Epithelial cell of prostate (primary cell): Measurements from ENCODE around the gene LAMA2.

ENCODE experiments used
- DNase-seq: peaks from one replicate; pipeline ENCODE4 v3.0.0-alpha.2; 2011; ENCODE audit warnings: low read depth, low spot score
- H3K27ac ChIP-seq: fragments of 450-650 bp; 2 replicates; pipeline ENCODE4 v1.5.1; 2017; ENCODE audit warnings: mild to moderate bottlenecking

LAMA2 gene

DNA sequence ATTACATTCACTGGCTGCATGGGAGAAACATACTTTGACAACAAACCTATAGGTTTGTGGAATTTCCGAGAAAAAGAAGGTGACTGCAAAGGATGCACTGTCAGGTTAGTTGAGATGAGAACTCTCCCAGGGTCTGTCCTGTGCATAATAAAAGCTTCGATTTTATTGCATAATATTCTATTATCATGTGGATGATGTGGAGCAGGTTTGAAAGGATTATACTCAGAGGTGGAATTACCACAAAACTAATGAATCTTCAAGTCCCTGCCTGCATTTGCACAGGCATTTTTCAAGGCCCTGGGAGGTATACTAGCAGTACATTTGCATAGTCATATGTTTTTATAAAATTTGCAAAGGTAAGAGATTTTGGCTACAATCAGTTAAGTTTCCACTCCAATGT is 577.3 kb downstream of the LAMA2 start:
- H3K27ac ChIP-seq, result no peak overlapping the region
- DNase-seq, result no peak

DNA sequence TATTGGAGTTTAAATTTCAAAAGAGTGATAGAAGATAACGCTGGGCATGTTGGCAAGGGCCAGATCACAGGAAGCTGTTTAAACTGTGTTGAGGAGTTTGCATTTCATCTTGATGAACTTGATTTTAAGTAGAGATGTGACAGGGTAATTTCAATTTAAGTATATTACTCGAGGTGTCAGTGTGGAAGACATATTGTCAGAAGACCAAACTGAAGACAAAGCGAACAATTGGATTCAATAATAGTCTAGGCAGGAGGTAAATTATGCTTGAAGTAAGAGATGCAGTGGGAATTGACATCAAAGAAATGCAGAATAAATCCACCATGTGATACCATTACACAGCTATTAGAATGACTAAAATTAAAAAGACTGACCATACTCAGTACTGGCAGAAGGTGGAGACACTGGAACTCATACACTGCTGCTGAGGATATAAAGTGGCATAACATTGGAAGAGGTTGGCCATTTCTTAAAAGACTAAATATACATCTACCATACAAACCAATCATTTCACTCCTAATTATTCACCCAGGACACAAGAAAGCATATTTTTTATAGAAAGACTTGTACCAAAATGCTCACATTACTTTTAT is 586.2 kb downstream of the LAMA2 start:
- DNase-seq, result no peak
- no peak overlapping the region for H3K27ac ChIP-seq

DNA sequence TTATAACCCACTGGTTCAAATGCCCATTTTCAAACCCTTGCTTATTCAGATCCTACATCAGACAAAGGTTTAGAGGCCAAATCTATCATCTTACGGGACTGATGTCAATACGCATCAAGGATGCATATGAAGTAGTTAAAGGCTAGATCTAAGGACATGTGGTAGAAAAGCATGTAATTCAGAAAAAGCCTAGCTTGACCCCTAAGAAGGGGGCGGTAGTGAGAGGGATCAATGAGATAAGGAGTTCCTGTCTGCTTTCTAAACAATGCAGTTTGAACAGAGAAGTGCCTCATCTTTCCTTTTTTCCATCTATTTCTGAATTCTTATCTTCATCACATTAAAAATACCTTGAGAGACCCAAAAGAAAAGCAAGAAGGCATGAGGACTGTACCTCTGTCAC is 589.3 kb downstream of the LAMA2 start:
- DNase-seq, result no peak
- no peak overlapping the region for H3K27ac ChIP-seq

- no peak overlapping the region for H3K27ac ChIP-seq
- no peak for DNase-seq
Measured at GRCh38 chr6:129473546-129473945, 590.6 kb downstream of the LAMA2 start.

- no peak for DNase-seq
- no peak overlapping the region for H3K27ac ChIP-seq
Measured at GRCh38 chr6:129475477-129476247, 592.7 kb downstream of the LAMA2 start.

DNA sequence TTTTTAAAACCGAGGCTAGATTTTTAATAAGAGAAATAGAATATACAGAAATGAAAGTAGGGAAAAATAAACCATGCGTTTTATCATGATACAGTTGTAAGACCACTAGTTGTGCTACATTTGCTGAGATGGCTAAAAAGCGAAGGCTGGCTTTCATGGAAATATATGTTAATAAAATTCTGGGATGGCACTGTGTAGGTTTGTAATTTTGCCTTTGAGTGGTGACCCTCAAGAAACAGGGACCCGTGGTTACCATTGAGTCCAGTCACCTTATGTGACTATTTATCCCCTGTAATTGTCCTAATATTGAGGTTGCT is 593.3 kb downstream of the LAMA2 start:
- DNase-seq, result no peak
- H3K27ac ChIP-seq, result no peak overlapping the region

DNA sequence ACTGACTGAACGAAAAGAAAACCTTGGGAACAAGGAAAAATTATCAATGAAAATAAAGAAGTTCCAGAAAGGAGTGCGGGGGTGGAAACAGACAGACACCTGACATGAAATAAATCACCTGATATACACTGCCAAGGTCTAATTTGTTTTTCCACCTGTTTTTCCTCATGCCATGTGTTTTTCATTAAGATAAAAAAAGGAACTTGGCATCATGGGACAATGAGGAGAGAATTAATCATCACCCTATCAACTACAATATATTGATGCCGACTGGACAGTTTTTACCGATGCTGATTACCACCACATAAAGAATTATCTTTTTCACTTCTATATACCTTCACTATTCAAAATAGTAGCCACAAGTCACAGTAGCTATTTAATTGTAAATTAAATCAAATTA is 593.9 kb downstream of the LAMA2 start:
- no peak for DNase-seq
- H3K27ac ChIP-seq, result no peak overlapping the region

DNA sequence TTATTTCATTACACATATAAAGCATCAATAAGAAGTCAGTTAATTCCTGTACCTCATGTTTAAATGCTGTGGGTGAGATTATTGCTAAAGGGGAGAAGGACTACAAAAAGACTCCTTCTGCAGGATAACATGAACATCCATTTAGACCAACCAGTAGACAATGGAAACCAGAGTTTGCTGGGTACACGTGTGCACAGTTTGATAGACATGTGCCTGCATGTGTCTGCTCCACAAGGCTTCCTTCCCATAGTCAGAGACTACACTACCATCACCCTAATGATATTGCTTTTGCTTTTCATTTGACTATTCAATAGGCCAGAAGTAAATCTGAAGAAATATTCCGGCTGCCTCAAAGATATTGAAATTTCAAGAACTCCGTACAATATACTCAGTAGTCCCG is 595.4 kb downstream of the LAMA2 start:
- H3K27ac ChIP-seq, result no peak overlapping the region
- no peak for DNase-seq

DNA sequence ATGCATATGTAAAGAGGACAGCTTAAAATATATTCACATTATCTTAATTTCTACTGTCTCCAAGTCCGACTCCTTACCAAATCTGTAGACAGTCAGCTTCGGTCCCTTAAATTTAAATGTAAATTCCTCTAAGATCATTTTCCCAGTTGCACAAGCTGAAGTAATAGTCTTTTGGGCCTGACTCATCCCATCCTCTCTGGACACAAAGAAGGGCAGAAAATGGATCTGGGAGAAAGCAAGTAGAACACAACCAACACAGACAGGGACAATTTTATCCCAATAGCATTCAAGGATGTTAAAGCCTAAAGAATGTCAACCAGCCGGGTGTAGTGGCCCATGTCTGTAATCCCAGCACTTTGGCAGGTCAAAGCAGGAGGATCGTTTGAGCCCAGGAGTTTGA is 598.8 kb downstream of the LAMA2 start:
- no peak for DNase-seq
- no peak overlapping the region for H3K27ac ChIP-seq

DNA sequence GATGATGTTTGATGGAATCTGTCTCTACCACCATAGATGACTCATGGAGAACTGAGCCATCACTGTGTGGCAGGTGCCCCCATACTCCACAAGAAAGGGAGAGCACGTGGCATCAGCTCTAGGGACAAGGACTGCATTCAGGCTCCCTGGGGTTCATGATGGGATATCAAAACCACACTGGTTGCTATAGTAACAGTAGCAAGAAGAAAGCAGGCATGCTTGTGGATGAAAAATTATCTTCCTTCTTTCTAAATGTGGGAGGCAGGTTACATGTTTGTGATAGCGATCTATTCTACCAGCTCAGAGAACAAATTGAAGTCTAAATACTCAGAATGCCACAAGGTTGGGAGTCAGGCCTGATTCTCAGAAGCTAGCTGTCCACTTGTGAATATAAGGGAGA is 602.8 kb downstream of the LAMA2 start:
- DNase-seq, result no peak
- no peak overlapping the region for H3K27ac ChIP-seq

GRCh38 chr6:129486327-129486726 is 603.4 kb downstream of the LAMA2 start:
- DNase-seq, result no peak
- no peak overlapping the region for H3K27ac ChIP-seq

DNA sequence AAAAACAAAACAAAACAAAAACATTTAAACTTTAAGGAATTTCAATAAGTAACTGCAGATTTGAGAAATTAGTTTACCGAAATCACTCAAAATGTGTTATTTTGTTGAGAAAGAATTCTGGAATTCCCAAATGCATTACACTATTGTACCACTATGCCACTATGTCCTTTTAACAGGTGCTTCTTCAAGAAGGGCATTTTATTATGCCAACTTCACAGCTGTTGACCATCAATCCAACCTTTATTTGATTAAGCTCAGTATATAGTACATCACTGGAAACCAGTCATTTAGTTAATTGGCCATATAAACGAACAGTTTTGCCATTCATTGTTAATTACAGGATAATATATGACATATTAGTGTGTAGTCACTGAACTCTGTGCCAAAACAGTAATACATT is 605.4 kb downstream of the LAMA2 start:
- no peak for DNase-seq
- H3K27ac ChIP-seq, result no peak overlapping the region

GRCh38 chr6:129489215-129489765 is 606.4 kb downstream of the LAMA2 start:
- peak overlapping the region; percentile 100 for H3K27ac ChIP-seq
- DNase-seq, result no peak

GRCh38 chr6:129490521-129491255 is 607.8 kb downstream of the LAMA2 start:
- DNase-seq, result peak; percentile 94
- peak overlapping the region; percentile 100 for H3K27ac ChIP-seq

GRCh38 chr6:129491436-129491835 is 608.5 kb downstream of the LAMA2 start:
- no peak for DNase-seq
- peak overlapping the region; percentile 100 for H3K27ac ChIP-seq

GRCh38 chr6:129492260-129492659 is 609.3 kb downstream of the LAMA2 start:
- DNase-seq, result no peak
- H3K27ac ChIP-seq, result peak overlapping the region; percentile 100

DNA sequence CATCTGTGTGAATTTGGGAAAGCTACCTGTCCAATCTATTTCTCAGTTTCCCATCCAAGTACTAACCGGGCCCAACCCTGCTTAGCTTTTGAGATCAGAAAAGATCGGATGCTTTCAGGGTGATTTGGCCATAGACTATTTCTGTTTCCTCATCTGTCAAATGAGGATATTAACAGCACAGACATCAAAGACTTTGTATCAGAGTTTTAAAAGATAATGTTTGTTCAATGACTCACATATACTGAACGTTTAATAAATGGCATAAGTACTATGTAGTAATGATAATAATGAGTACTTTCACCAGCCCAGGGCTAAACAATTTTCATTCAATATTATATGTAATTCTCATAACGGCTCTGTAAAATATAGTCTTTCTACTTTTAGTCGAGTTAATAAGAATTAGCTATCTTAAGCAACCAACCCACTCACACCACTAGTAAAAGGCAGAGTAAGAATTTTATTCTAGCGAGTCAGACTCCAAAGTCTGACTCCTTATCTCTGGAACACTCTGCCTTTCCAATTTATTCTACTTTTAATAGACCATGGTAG is 610.5 kb downstream of the LAMA2 start:
- DNase-seq, result no peak
- H3K27ac ChIP-seq, result peak overlapping the region; percentile 100

DNA sequence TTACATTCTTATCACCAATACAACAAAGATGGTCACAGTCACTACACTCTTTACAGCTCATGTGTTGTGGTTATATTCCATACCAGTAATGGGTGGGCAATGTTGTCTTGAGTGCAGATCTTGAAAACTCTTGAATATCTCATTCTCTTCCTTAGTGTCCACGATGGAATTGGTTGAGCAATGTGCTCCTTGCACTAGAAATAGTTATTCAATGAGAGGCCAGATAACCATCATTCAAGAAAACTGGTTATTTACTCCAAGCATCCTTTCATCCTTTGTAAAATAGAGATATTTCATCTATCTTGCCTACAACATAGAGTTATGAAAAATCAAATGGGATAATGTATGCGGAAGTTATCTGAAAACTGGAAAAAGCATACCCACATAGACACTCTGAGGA is 611.2 kb downstream of the LAMA2 start:
- DNase-seq, result no peak

GRCh38 chr6:129494586-129494985 is 611.6 kb downstream of the LAMA2 start:
- H3K27ac ChIP-seq, result peak overlapping the region; percentile 100
- no peak for DNase-seq

More for the DNA sequence above, 611.2 kb downstream of the LAMA2 start:
- peak overlapping the region; percentile 100 for H3K27ac ChIP-seq

DNA sequence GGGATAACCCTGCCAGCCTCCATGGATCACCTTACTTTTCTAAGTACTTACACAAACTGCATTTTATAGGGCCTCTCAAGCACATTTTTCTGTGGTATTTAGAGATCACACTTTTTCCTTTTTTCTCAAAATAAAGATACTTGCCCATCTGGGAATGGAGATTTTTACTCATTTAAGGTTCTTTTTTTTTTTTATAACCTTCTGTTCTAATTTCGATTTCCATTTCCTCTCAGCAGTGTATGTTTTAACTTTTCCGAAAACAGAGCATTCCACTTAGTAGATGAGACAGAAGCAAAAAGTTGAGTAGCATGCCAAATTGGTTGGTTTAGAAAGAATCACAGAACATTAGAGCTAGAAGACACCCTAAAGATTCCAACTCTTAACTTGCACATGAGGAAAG is 612.7 kb downstream of the LAMA2 start:
- H3K27ac ChIP-seq, result no peak overlapping the region
- DNase-seq, result no peak
